T-helper 1 cell (primary cell): ENCODE data around the gene ACTN4.
"Not testable (repeated sequence)": the region's sequence is repeated elsewhere in the genome, so short reads cannot be mapped to it uniquely, and the experiment has no call there.

Source experiments
- DNase-seq, 5 donors: peaks; one replicate each; pipeline ENCODE4 v3.0.0-alpha.2; 2012 to 2020

ACTN4 gene

DNA sequence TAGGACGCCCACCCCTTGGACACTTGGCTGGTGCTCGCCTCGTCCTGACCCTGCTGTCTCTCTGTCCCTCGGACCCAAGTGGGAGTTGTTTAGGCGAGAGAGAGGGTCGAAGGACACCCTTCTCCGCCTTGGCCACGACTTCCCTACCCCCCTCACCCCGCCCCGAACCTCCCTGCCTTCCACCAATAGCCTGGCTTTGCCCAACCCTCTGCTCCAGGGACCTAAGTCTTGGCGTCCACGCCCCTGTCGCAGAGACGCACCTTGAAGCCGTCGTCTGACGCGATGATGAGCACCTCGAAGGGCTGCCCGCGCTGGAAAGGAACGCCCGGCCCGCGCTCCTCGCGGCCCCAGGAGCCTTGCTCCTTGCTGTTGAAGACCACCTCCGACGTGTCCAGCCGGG is 124.1 kb downstream of the ACTN4 start:
- DNase-seq: not testable (repeated sequence)

DNA sequence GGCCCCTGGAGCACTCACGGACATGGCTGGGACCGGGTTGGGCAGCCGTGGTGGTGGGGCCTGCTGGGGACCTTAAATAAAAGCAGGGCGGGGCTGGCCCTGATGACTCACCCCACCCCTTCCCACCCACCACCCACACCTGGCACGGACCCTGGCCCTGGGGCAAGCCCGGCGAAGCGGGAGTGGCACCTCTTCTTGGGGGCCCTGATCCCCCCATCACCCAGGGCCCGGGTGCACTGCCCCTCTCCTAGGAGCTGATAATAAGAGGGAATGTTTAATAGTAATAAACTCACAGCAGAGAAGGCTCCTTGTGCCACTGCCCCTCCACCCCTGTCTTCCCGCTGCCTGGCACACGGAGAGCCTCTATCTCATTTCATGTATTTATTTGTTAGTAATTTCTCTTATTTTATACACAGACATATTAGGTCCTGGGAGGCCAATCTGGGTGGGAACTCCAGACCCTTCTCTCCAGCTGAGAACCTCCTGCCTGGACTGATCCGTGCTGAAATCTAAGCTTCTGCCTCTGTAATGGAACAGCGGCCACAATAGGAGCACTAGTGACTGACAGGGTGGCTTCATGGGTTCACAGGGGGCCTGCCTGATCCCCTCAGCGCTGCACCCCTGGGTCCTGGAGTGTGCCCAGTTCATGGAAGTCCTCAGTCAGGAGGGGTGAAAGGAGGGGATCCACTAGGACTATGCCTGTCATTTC is 126.2 kb downstream of the ACTN4 start, which contains the start of gene LGALS7:
LGALS7 (minus strand) TSS at position 49 of the 709 bp plus-strand sequence; CDS start at position 24, 25 bp downstream.
- no peak for DNase-seq

DNA sequence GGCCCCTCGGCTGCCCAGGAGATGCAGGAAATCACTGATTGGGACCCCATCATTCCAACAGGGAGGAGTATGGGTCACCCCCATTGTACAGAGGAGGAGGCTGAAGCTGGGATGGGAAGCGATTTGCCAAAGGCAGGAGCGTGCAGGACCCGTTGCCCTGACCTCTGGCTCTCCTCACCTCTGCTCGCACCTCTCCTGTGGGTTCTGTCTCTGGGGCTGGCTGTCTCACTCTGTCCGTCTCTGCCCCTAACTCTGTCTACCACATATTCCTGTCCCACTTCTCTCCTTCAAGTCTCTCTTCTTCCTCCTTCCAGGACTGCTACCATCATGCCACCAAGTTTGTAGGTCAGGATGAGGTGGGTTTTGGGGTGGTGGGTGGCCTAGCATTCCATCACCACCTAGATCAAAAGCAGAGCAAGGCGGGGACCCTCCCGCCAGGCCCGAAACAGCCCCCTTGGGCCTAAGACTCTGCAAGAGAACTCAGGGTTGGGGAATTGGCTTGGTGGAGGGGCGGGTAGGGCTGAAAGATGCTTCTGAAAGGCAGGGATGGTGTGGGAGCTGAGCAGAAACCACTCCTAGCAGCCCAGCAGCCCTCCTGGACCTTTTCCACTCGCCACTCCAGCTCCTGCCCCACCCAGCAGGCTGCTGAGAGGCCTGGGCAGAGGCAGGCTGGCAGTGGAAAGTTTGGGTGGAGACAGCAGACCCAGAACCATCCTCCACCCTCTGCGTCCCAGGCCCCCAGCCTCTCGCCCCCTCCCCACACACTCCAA is 126.9 kb downstream of the ACTN4 start:
- no peak for DNase-seq

DNA sequence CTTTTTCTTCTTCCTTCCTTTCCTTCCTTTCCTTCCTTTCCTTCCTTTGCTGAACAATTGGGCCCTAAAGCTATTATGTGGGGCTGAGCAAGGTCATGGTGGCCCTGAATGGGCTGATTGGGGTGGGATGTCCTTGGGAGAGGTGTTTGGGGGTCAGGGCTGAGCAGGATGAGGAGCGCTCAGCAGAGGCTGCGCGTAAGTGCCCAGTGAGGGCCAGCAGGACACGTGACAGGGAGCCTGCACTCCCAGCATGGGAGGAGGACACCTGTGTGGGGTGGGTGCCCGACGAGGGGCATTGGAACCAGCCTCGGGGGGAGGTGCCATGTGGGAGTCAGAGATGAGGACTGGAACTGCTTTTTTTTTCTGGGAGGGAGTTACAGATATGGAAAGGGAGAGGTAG is 131.3 kb downstream of the ACTN4 start:
- DNase-seq: no peak

DNA sequence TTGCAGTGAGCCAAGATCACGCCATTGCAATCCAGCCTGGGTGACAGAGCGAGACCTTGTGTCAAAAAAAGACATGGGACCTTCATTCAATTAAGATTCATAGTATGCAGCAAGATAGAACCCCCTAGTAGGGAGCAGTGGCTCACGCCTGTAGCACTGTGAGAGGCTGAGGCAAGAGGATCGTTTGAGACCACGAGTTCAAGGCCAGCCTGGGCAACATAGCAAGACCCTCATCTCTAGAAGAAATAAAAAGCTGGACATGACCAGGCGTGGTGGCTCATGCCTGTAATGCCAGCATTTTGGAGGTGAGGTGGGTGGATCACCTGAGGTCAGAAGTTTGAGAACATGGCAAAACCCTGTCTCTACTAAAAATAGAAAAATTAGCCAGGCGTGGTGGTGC is 133.0 kb downstream of the ACTN4 start:
- no peak for DNase-seq

DNA sequence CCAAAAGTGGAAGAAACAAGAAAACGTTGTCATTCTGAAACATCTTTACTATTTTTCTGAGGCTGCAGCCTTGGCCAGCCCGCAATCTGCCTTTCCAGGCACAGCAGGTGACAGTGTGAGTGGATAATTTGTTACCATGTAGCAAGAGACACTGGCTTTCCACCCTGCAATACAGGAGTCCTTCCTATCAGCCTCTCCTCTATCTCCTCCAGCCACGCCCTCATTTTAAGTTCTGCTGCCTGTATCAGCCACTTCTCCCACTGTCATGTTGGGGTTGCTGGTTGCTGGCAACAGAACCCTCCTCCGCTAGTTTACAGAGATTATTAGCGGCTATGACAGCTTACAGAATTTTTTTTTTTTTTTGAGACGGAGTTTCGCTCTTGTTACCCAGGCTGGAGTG is 133.6 kb downstream of the ACTN4 start:
- DNase-seq: no peak
